CD4-positive, alpha-beta T cell treated with Interleukin-2 at 100 ng/mL for 4 hours (primary cell): ENCODE data around the gene MARS1.
"Not testable (repeated sequence)": the region's sequence is repeated elsewhere in the genome, so short reads cannot be mapped to it uniquely, and the experiment has no call there.

Experiments used
- DNase-seq: peaks from one replicate; pipeline ENCODE4 v3.0.0-alpha.2; 2020; ENCODE audit warnings: low spot score

The MARS1 gene

DNA sequence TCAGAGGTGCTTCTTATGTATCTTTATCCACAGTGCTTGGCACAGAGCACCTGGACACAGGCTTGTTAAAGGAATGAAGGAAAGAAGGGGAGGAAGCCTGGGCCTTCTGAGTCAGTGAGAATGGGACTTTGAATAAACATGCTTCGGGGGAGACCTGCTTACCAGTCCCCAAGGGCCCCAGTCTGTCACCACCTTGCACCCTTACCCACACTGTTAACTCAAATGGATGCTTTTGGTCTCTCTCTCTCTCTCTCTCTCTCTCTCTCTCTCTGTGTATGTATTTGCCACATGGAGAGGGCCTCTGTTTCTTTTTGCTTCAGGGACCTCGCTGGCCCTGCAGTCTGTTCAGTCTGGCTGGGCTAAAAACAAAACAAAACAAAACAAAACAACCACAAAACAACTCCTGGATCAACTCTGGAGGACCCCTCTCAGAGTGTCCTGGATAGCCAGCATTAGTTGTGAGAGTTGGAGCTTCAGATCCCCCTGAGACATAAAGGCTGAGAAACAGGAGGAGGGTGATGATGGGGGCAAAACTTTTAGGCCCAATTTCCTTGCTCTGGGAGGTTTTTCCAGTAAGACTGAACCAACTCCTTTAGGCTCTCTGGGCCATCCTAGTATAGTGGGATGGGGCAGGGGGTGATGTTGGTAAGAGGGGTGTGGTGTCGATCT lies 63.9 kb downstream of the MARS1 start:
- DNase-seq: no peak

DNA sequence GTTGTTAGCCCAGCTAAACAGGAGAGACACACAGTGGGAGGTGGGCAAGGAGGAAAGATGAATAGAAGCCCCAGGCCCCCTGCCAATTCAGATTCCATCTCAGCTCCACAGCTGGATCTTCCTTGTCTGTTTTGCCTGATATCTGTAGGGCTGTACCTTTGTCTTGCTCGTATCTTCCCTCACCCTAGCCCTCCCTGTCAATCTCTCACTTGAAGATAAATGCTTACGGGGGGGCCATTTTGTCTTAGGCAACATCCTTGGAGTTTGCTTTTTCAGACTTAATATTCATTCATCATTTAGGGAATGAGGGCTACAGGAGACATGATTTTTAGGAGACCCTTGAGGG lies 64.4 kb downstream of the MARS1 start:
- DNase-seq: no peak

DNA sequence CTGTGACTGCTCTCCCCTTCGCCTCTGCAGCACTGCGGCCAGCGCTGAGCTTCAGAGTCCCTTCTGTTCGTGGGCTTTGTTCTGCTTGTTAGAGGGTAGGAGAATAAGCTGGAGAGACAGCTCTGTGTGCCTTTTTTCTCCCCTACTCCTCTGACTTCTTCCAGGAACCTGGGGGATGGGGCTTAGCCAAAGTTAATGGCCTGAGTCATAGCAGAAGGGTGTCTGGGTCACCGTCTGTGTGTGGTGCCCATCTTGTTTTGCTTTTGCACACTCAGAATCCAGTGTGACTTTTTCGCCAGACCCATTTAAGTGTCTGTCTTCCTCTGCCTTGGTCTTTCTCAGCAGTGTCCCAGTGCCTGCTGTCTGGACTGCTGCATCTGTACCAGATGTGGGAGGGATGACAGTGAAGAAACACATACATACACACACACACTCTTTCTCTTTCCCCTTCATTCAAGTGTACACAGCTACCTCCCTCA lies 65.0 kb downstream of the MARS1 start:
- no peak for DNase-seq

DNA sequence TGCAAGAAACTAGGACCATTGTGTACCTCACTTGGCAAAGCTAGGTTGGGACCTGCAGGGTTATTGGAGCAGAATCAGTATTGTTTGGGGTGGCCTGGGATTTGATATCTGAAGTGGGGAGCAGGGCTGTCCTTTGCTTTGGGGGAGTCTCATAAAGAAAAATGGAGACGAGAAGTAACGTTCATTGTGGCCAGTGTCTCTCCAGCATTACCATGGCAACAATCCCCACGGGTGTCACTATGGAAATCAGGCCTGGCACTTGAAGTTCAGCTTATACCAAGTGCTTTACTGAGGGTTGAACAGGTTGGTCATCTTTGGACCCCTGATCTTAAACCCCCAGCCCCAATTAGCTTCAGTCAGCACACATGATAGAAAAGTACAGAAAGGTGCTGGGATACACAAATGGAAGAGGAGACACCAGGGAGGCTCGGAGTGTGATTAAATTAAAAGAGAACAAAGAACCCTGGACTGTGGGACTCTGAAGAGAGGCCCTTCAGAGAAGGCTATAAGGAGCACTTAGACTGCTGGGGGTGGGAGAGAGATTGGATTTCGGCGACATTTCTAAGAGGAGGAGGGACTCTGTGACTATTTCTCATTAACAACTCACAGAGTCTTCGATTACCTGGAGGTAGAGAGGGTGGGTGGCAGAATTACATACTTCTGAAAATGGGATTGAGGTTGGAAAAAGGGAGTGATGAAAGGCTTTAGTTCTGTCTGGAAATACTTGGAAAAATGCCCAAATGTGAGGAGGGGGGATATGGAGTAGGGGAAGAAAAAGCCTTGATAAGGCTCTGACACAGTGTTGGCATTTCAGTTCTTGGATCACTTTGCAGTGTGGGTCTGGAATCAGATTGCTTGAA lies 65.7 kb downstream of the MARS1 start:
- DNase-seq: no peak

DNA sequence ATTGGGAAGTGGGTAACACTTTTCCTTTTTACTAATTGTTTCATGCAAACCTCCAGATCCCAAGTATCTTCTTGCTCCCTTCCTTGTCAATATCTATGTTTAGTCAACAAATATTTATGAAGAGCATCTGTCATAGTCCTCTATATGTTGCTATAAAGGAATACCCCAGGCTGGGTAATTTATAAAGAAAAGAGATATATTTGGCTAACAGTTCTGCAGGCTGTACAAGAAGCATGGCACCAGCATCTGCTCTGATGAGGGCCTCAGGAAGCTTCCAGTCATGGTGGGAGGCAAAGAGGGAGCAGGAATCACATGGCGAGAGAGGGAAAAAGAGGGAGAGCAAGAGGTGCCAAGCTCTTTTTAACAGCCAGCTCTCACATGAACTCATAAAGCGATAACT lies 66.6 kb downstream of the MARS1 start:
- DNase-seq: no peak

DNA sequence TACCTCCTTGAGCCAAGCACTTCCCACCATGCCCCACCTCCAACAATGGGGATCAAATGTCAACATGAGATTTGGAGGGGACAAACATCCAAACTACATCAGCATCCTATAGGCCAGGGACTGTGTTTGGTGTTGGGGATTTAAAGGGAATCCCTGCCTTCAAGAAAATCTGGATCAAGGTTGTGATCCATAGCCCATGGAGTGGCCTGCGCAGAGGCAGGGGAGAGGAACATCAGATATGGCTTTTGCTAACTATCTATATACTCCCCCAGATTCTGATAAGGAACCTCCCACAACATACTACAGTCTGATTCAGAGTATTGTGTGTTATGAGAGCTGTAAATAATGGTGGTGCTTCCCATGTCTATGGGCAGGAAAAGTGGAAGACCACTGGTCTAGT lies 67.0 kb downstream of the MARS1 start:
- DNase-seq: no peak

DNA sequence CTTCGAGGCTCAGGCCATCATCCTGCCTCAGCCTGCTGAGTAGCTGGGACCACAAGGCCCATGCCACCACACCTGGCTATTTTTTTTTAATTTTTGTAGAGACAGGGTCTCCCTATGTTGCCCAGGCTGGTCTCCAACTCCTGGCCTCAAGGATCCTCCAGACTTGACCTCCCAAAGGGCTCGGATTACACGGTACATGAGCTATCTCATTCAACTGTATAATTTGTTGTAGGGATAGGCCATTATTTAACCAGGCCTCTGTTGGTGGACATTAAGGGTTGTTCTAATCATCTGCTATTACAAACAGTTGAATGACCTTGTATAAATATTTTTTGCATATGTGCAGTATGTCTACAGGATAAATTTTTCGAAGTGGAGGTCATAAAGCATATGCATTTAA lies 71.0 kb downstream of the MARS1 start:
- no peak for DNase-seq

DNA sequence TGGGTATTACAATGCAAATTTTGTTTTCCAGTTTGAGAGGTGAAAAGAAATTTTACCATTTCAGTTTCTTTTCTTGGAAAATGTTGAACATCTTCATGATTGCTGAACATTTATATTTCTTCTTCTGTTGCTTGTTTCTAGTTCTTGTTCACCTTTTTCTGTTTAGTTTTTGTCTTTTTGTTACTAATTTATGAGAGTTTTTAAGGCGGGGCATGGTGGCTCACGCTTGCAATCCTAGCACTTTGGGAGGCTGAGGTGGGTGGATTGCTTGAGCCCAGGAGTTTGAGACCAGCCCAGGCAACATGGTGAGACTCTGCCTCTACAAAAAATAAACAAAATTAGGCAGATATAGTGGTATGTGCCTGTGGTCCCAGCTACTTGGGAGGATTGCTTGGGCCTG lies 72.6 kb downstream of the MARS1 start:
- DNase-seq: no peak

DNA sequence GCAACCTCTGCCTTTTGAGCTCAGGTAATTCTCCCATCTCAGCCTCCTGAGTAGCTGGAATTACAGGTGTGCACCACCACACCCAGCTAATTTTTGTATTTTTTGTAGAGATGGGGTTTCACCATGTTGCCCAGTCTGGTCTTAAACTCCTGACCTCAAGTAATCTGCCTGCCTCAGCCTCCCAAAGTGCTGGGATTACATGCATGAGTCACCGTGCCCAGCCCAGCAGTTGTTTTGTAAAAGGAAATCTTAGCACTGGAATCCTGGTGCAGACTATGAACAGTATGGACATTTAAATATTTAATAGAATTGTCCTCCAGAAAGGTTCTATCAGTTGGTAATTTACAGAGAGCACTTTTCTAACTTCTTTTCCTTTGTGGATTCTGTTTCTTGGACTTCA lies 73.2 kb downstream of the MARS1 start:
- DNase-seq: not testable (repeated sequence)

DNA sequence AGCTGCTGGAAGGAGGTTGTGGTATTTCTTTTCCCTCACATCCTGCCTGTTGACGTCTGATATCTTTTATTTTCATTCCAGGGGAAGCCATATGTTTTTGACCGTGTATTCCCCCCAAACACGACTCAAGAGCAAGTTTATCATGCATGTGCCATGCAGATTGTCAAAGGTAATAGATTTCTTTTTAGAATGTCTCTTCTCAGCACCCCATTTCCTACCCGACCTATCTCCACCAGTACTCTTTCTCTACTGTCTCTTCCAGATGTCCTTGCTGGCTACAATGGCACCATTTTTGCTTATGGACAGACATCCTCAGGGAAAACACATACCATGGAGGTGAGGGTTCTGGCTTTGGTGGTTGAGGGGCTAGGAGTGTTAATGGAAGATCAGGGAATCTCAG lies 75.5 kb downstream of the MARS1 start:
- no peak for DNase-seq

DNA sequence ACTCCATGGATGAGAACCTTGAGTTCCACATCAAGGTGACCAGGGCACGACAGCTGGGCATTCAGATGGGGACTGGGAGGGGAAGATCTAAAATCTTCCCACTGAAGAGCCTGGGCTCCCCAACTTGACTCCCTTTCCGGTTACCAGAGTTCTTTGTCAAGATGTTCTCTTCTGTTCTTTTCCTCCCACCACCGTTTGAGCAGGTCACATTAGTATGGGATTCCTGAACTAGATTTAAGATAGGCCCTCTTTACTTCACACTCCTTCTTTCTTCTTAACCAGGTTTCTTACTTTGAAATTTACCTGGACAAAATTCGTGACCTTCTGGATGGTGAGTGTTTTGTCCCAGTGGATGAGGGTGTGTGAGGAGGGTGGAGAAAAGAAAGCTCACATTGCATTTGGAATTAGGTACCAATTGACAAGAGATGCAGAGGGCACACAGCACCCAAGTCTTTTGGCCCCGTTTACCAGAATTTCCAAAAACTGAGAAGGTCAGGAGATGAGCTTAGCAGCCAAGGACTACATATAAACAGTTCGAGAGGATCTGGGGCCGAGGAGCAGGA lies 76.4 kb downstream of the MARS1 start:
- no peak for DNase-seq
